K562 treated with DMSO at 1 percent for 48 hours (cell line): ENCODE measurements around the gene ID3. TPM values are rescaled to one million over a fixed set of nuclear protein-coding genes. Genes with fewer than 3 reads are reported as not detected.

Experiments used
- total RNA-seq: library from RNA; unstranded; fragments of 300-600 nt; gene quantifications from 2 replicates; pipeline ENCODE4 v1.2.3, GENCODE V29; 2022; ENCODE audit warnings: low replicate concordance; ENCODE audit errors: extremely low read depth

The ID3 gene, protein sequence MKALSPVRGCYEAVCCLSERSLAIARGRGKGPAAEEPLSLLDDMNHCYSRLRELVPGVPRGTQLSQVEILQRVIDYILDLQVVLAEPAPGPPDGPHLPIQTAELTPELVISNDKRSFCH
- total RNA-seq = not detected in 2 replicates

DNA sequence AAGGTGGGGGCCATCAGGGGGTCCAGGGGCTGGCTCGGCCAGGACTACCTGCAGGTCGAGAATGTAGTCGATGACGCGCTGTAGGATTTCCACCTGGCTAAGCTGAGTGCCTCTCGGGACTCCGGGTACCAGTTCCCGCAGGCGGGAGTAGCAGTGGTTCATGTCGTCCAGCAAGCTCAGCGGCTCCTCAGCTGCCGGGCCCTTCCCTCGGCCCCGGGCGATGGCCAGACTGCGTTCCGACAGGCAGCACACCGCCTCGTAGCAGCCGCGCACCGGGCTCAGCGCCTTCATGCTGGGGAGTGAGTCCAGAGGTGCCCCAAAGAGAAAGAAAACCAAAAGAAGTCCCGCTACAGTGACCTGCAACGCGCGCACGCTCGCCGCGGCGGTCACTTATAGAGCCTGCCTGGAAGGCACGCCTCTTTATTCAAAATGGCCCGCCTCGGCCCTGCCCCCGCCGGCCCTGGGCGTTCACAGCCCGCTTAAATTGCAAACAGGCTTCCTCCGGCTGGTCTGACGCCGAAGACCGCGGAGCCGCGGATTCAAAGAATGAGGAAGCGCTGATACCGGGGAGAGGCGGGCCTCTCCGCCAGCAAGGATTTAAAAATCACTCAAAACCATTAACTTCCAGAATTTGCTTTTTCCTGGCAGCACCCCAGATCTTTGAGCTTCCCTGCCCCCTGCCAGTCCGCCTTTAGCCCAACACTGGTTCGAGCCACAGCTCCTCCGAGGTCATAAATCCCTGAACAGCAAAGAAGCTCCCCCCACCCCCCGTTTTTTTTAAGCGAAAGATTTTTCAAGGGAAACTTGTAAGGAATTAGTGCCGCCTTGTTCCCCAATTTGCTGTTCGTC, at the start of gene ID3:
Gene ID3 (minus strand): TSS at position 366 of the 849 bp plus-strand sequence. CDS start 75 bp downstream, at position 291.

GRCh38 chr1:23530747-23531561, 28.3 kb downstream of the ID3 start, which contains the start of gene E2F2:
E2F2 (minus strand) TSS chr1:23531233; CDS start chr1:23530793, 440 bp downstream.

Other genes with a start within 250 kb of the ID3 start
- gene HNRNPR, start 215.2 kb downstream of the ID3 start, total RNA-seq = not detected in 2 replicates
- gene ZNF436, start 189.7 kb downstream of the ID3 start, total RNA-seq = not detected in 2 replicates
- gene TCEA3, start 134.8 kb downstream of the ID3 start, total RNA-seq = not detected in 2 replicates
- gene ASAP3, start 75.3 kb downstream of the ID3 start, total RNA-seq = not detected in 2 replicates
- gene E2F2, start 28.3 kb downstream of the ID3 start, total RNA-seq = not detected in 2 replicates
- gene RPL11, start 132.3 kb upstream of the ID3 start, total RNA-seq = 1,279 and 4,945 TPM in 2 replicates
- not detected in 2 replicates for gene ELOA, start 184.0 kb upstream of the ID3 start, total RNA-seq
- not detected in 2 replicates for gene PITHD1, start 218.9 kb upstream of the ID3 start, total RNA-seq
- gene LYPLA2, start 231.6 kb upstream of the ID3 start, total RNA-seq = not detected in 2 replicates
- gene GALE, start 241.3 kb upstream of the ID3 start, total RNA-seq = not detected in 2 replicates